ENCODE measurements around the gene HECTD2. TPM values are rescaled to one million over a fixed set of nuclear protein-coding genes. Genes with fewer than 3 reads are reported as not detected.
"Not testable (repeated sequence)": the region's sequence is repeated elsewhere in the genome, so short reads cannot be mapped to it uniquely, and the experiment has no call there.

The HECTD2 gene
- total RNA-seq, 2 experiments from 2014 or later = 7.0 to 7.2 TPM

GRCh38 chr10:91559169-91559568 lies 149.0 kb downstream of the HECTD2 start:
- ChIA-PET POLR2A (interaction anchor here (1.0 kb wide), 1 partner anchor 10 kb away, joined by 4 read pairs; no protein-coding TSS in a partner anchor), CTCF (interaction anchor here (0.6 kb wide), 1 partner anchor 967 kb away, joined by 4 read pairs; no protein-coding TSS in a partner anchor)

GRCh38 chr10:91559750-91560149 lies 149.6 kb downstream of the HECTD2 start:
- ChIA-PET POLR2A (no interaction called here), CTCF (no interaction called here)

- POLR2A ChIA-PET, CTCF ChIA-PET: not testable (repeated sequence)
Measured at GRCh38 chr10:91560827-91561226, 150.7 kb downstream of the HECTD2 start.

- POLR2A ChIA-PET = no interaction called here
Measured at GRCh38 chr10:91562839-91563581, 152.9 kb downstream of the HECTD2 start.

GRCh38 chr10:91564026-91564425 lies 153.9 kb downstream of the HECTD2 start:
- CTCF ChIA-PET = no interaction called here
- POLR2A ChIA-PET = no interaction called here

More at GRCh38 chr10:91562839-91563581, 152.9 kb downstream of the HECTD2 start:
- CTCF ChIA-PET = no interaction called here

Other genes with a start within 250 kb of the HECTD2 start
- 10 to 100 TPM; 49.0 to 50.6 TPM for gene PCGF5, start 189.7 kb upstream of the HECTD2 start, total RNA-seq
- under 1 TPM; 0.15 to 0.19 TPM for gene PPP1R3C, start 222.7 kb downstream of the HECTD2 start, total RNA-seq